OCI-LY7 (cell line): ENCODE data around the gene CRYBG1. TPM values are rescaled to one million over a fixed set of nuclear protein-coding genes. Genes with fewer than 3 reads are reported as not detected.

Experiments used
- BruUV-seq: library from RNA; stranded (reverse); fragments of 400-500 nt; replicated peaks from 2 replicates; lab custom pipeline; 2021; lab: Mats Ljungman, UMichigan
- CTCF ChIA-PET: fragments of 300-600 bp; sonication (Branson Sonifier 250); formaldehyde crosslinking; loops from one replicate; lab custom pipeline; 2022; ENCODE audit warnings: antibody characterized with exemption; ENCODE audit not compliant: unreplicated experiment; lab: Charles Lee
- POLR2A ChIA-PET: fragments of 300-600 bp; sonication (Branson Sonifier 250); formaldehyde crosslinking; loops from one replicate; lab custom pipeline; 2022; ENCODE audit warnings: antibody characterized with exemption; lab: Charles Lee
- DNase-seq: peaks from one replicate; pipeline ENCODE4 v3.0.0-alpha.2; 2015; ENCODE audit warnings: low spot score
- H2AFZ ChIP-seq: fragments of 200-600 bp; sonication (generic), shearing (Covaris generic); 2 replicates; pipeline ENCODE4 v1.6.1; 2014; ENCODE audit warnings: mild to moderate bottlenecking, antibody characterized with exemption, low read length, moderate library complexity
- H3K27ac ChIP-seq: fragments of 200-600 bp; sonication (generic); 2 replicates; pipeline ENCODE4 v1.5.1; 2014; ENCODE audit warnings: mixed run types, low read depth, mild to moderate bottlenecking, moderate library complexity, low read length, inconsistent platforms; ENCODE audit not compliant: poor library complexity, severe bottlenecking
- H3K36me3 ChIP-seq: fragments of 200-600 bp; sonication (generic); 2 replicates; pipeline ENCODE4 v1.6.1; 2014; ENCODE audit warnings: mild to moderate bottlenecking, antibody characterized with exemption, low read length, moderate library complexity, mixed read lengths; ENCODE audit not compliant: insufficient read depth
- H3K4me1 ChIP-seq: fragments of 200-600 bp; sonication (generic); 2 replicates; pipeline ENCODE4 v1.5.1; 2014; ENCODE audit warnings: mild to moderate bottlenecking, low read length; ENCODE audit not compliant: insufficient read depth, poor library complexity, severe bottlenecking
- H3K4me2 ChIP-seq: fragments of 200-600 bp; sonication (generic); 2 replicates; pipeline ENCODE4 v1.6.1; 2014; ENCODE audit warnings: mild to moderate bottlenecking, low read length
- H3K4me3 ChIP-seq: fragments of 200-600 bp; sonication (generic); 2 replicates; pipeline ENCODE4 v1.5.1; 2014; ENCODE audit warnings: mild to moderate bottlenecking, low read depth, low read length; ENCODE audit not compliant: poor library complexity, severe bottlenecking
- H3K79me2 ChIP-seq: fragments of 200-600 bp; sonication (generic); 2 replicates; pipeline ENCODE4 v1.6.1; 2016; ENCODE audit warnings: low read depth, mild to moderate bottlenecking, low read length, moderate library complexity, mixed read lengths; ENCODE audit not compliant: insufficient read depth
- H3K9me2 ChIP-seq: fragments of 200-600 bp; sonication (generic); 2 replicates; pipeline ENCODE4 v1.6.1; 2016; ENCODE audit warnings: mild to moderate bottlenecking, low read length, mixed read lengths; ENCODE audit not compliant: insufficient read depth
- H3K9me3 ChIP-seq: fragments of 200-600 bp; sonication (generic); 2 replicates; pipeline ENCODE4 v1.6.1; 2014; ENCODE audit warnings: mild to moderate bottlenecking, mixed run types, low read length, mixed read lengths
- H4K20me1 ChIP-seq: fragments of 200-600 bp; sonication (generic); 2 replicates; pipeline ENCODE4 v1.6.1; 2014; ENCODE audit warnings: mild to moderate bottlenecking, antibody characterized with exemption, low read length, moderate library complexity, mixed read lengths; ENCODE audit not compliant: insufficient read depth
- CTCF ChIP-seq: fragments of 200-600 bp; sonication (generic); conservative IDR thresholded peaks from 2 replicates; pipeline ENCODE4 v1.5.1; 2014; ENCODE audit warnings: mild to moderate bottlenecking, antibody characterized with exemption, low read length, moderate library complexity, mixed read lengths
- EZH2phosphoT487 ChIP-seq: fragments of 200-600 bp; sonication (generic); IDR thresholded peaks from 2 replicates; pipeline ENCODE4 v1.6.1; 2018; ENCODE audit warnings: low read depth, borderline replicate concordance, mild to moderate bottlenecking, mixed run types, antibody characterized with exemption, low read length, moderate library complexity, mixed read lengths
- intact Hi-C: fragments of 100-400 bp; cut with micrococcal nuclease; formaldehyde crosslinking; loops from one replicate; pipeline ENCODE4 v1.10.0; 2022; ENCODE audit not compliant: unreplicated experiment
- total RNA-seq, 2 experiments: library from RNA; depleted of rRNA in 1 of 2; stranded (reverse); fragments of >200 nt in 1 of 2; shearing (Covaris generic) in 1 of 2; gene quantifications; 2 replicates each; pipeline ENCODE4 v1.2.3, GENCODE V29; 2014 to 2022

CRYBG1 gene
- total RNA-seq, 2 experiments from 2014 or later = 41.7 to 66.2 TPM

- no TSS peak for BruUV-seq
- no peak for TF ChIP-seq EZH2phosphoT487
- no peak for TF ChIP-seq CTCF
- no peak for DNase-seq
- Histone ChIP-seq H4K20me1 (no peaks in the 10 kb centered on the region), H3K9me2 (no peaks in the 10 kb centered on the region), H3K4me3 (no peak overlapping the region), H3K27ac (no peak overlapping the region), H3K4me1 (no peaks in the 10 kb centered on the region), H3K36me3 (no peaks in the 10 kb centered on the region), H3K9me3 (no peaks in the 10 kb centered on the region), H3K4me2 (no peak overlapping the region), H3K79me2 (no peaks in the 10 kb centered on the region), H2AFZ (no peak overlapping the region)
- POLR2A ChIA-PET = interaction anchor here (0.6 to 0.7 kb wide), 2 partner anchors 9 to 89 kb away, joined by 3 to 9 read pairs; no protein-coding TSS in a partner anchor
- CTCF ChIA-PET = no interaction called here
- intact Hi-C loops = no loop called here
Measured at GRCh38 chr6:106453756-106454367, 93.3 kb downstream of the CRYBG1 start.

- Histone ChIP-seq H2AFZ (no peak overlapping the region), H3K4me1 (no peaks in the 10 kb centered on the region), H3K9me2 (no peaks in the 10 kb centered on the region), H3K4me3 (no peak overlapping the region), H3K36me3 (no peaks in the 10 kb centered on the region), H4K20me1 (no peaks in the 10 kb centered on the region), H3K9me3 (no peaks in the 10 kb centered on the region), H3K4me2 (no peak overlapping the region), H3K79me2 (no peaks in the 10 kb centered on the region), H3K27ac (no peak overlapping the region)
- ChIA-PET POLR2A (interaction anchor here (1.4 kb wide), 1 partner anchor 16 kb away, joined by 4 read pairs; no protein-coding TSS in a partner anchor), CTCF (no interaction called here)
- intact Hi-C loops = no loop called here
- DNase-seq = no peak
- BruUV-seq = no TSS peak
- TF ChIP-seq CTCF = no peak
- TF ChIP-seq EZH2phosphoT487 = no peak
Measured at GRCh38 chr6:106456756-106457155, 96.2 kb downstream of the CRYBG1 start.
